Stimulated activated CD4-positive, alpha-beta T cell treated with anti-CD3 and anti-CD28 coated beads, TNF-alpha, amount 100 ng/mL, for 24 hours (primary cell): ENCODE measurements around the gene FRMPD1.

Experiments used
- DNase-seq, 3 experiments: peaks; one replicate each; pipeline ENCODE4 v3.0.0-alpha.2; 2020; ENCODE audit warnings: low read depth in 3 of 3

FRMPD1 gene

DNA sequence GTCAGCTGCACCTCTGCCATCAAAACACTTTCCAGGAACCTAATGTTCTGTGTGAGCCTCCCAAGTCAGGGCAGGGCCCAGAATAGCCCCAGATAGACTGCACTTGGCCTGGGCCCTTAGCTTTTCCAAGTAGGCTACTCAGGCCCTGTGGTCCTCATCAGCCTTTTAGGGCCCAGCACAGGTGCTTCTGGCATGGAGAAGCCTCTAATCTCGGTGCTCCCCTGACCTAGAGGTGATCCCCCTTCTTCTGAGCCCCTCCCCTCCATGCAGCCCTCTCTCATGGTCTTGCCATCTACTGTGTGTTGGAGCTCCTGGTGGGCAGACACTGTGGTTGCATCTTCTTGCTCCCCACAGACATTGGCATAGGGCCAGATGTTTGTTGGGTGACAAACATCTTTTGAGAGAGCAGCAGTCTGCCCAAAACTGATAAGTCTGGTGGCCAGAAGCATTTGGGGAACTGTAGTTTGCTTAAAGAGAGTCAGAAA, 28.1 kb downstream of the FRMPD1 start:
- no peak for DNase-seq

DNA sequence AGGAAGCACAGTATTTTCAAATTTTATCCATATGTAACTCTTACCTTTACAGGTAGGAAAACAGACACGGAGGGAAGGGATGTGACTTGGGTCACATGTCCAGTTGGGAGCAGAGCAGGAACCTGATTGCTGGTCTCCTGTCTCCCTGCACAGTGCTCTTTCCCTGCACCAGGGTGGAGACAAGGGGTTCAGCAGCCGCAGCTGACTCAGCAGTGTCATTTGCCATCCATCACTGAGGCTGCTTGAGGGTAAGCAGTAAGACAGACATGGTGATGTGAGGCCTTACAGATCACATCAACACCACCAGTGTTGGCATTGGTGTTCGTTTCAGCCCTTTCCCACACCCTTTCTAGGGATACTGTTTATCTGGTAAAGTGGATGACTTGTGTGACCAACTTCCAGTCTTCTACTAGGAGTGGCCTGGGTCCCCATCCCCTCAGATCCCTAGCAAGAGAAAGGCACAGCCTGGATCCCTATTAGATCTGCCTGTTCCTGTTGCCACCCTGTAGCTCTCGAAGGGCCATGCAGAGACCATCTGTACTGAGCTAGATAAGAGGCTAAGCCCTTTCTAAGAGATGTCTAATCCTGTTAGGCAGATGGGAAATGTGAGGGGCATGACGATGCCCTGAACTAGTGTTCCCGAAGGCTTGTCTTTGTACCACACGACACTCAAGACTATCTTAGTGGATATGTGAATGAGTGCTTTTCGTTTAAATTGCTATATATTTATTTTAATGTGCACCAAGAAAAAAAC, 29.1 kb downstream of the FRMPD1 start:
- DNase-seq = no peak

DNA sequence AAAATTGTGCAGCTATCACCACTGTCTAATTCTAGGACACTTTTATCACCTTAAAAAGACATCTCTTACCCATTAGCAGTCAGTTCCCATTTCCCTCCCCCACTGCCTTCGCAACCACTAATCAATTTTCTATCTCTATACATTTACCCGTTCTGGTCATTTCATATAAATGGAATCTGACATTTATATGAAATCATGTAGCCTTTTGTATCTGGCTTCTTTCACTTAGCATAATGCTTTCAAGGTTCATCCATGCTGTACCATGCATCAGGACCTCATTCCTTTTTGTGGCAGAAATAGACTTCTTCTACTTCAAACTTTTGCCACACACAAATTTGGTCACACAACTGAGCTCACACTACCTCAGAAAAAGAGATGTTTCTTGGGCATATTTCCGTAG, 32.2 kb downstream of the FRMPD1 start:
- DNase-seq = no peak

DNA sequence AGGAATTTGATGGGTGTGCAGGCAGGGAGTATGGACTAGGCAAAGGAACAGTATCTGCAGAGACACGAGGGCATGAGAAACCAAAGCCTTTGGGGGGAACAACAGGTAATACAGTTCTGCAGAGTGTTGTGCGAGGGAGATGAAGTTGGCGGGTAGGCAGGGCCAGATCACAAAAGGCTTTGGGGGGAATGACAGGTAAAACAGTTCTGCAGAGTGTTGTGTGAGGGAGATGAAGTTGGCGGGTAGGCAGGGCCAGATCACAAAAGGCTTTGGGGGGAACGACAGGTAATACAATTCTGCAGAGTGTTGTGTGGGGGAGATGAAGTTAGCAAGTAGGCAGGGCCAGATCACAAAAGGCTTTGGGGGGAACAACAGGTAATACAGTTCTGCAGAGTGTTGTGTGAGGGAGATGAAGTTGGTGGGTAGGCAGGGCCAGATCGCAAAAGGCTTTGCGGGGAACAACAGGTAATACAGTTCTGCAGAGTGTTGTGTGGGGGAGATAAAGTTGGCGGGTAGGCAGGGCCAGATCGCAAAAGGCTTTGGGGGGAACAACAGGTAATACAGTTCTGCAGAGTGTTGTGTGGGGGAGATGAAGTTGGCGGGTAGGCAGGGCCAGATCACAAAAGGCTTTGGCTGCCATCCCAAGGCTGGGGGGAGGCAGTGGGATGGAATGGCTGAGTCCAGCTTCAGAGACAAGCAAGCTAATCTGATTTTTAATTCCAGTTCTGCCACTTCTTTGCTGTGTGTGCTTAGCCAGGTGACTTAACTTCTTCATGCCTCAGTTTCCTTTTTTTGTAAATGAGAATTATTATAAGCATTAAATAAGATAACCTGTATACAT, 33.0 kb downstream of the FRMPD1 start:
- DNase-seq = no peak

DNA sequence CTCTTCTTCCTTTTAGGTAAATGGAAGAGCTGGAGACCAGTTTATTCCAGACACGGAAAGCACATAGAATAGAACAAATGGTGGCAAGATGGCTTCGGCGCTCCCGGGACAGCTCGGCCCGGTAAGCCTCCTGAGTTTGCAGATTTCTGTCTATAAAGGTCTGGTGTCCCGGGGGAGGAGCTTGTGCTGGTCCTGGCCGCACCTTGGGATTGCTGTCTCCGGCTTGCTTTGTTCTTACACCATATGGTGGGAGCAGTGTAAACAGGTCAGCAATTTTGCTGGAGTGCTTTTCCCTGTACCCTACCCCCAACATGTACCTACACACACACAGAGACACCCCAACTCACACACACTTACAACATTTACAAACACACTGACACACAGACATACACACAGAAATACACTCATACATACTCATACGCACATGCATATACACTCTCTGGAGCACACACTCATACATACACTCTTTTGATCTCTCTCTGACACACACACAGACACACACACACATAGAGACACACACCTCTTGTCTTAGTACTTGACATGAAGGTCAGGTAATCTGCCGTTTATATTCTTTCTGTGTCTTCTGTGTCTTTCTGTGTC, 42.0 kb downstream of the FRMPD1 start:
- DNase-seq = no peak

DNA sequence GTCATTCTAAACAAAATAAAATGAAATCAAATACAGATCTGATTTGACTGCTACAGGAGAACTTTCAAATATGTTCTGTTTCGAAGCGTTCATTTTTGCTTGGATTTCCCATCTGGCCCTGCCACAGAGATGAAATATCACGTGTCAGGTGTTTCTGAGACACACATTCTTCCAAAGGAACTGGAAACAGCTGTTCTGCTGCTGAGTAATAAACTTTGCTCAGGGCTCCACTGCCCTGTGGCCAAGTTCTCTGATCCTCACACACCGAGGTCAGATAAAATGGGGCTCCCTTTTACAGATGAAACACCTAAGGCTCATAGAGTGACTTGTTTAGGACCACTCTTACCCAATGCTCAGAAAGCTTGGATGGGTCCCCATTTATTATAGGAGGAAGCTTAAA, 42.5 kb downstream of the FRMPD1 start:
- DNase-seq = no peak

DNA sequence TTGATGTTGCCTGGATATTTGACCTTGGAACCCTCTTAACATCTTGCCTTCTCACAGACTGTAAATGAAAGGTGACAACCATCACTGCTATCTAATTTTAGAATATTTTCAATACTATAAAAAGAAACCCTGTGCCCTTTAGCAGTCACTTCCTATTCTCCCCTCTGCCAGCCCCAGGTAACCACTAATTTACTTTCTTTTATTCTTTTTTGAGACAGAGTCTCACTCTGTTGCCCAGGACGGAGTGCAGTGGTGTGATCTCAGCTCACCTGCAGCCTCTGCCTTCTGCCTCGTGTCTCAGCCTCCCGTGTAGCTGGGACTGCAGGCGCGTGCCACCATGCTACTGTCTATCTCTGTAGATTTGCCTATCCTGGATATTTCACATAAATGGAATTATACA, 43.6 kb downstream of the FRMPD1 start:
- DNase-seq = no peak

DNA sequence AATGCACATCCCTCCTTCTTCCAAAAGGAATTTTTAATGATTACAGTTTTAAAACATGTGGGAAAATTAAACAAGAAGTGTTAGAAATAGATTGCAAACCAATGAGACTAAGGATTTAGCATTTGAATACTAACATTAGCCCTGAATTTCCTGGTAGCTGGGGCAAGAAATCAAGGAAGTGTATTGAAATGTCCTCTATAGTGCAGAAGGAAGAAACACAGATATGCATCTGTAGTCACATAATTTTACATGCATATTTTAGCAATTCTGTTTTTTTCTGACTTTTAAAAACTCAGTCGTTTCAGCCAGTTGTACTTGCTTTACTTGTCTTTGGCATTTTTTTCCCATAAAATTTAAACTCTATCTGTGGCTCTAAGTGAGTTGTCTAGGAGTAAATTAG, 45.8 kb downstream of the FRMPD1 start:
- no peak for DNase-seq

DNA sequence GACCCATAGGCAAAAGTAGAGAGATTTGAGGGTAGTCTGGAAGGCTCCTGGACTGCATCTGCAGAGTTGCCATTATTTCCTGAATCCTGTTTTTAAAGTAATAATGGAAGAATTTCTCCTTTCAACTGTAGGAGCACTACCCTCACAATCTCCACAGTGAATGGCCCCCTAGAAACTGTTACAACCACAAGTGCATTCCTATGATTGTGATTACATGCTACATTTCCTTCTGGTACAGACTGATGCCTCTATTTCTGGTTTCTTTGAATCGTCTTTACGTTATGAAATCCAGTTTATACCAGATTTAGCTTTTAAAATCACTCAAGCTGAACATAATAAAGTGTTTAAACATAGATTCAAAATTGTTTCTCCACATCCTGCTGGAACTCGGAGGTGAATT, 49.4 kb downstream of the FRMPD1 start:
- DNase-seq = no peak

DNA sequence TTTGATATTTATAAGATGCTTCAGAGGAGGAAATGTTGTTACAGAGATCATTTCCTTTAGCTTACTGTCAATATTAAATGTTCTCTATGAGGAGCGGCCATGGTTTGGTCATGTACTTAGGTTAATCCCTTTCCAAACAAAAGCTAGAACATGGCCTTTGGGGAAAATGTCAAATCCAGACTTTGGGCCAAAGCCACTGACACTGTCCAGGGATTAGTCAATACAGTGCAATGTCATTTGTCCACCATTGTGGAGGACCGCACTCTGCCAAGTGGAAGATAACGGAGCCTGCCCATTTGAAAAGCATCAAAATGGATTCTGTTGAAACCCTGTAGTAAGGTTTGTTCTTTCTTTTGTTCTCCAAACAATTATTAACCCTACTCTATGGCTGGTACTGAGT, 50.1 kb downstream of the FRMPD1 start:
- DNase-seq = no peak

DNA sequence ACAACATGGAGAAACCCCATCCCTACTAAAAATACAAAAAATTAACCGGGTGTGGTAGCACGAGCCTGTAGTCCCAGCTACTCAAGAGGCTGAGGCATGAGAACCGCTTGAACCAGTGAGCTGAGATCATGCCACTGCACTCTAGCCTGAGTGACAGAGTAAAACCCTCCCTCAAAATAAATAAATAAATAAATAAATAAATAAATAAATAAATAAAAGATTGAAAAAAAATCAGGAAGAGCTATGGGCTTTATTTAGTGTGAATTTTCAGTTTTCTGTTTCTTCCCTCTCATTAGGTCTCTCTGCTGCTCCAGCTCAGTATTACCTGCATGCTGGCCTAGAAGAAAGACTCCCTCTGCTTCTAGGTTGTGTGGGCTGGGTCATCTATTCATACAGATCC, 55.0 kb downstream of the FRMPD1 start:
- no peak for DNase-seq

DNA sequence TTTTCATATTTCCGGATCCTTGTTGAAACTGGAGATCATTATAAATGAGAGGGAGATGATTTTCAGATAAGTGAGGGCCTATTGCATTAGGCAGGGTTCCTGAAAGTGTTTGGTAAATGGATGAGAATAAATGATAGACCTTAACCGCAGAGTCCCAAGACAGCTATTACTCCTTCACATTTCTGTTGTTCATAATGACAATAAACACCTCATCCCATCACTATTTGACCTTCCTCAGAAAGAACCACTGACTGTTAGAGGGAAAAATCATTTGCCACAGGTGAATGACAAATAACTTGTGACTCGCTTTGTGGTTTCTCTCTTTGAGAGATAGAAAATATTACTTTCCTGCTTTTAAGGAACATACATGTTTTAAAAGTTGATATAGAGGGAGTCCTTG, 55.5 kb downstream of the FRMPD1 start:
- DNase-seq = no peak

DNA sequence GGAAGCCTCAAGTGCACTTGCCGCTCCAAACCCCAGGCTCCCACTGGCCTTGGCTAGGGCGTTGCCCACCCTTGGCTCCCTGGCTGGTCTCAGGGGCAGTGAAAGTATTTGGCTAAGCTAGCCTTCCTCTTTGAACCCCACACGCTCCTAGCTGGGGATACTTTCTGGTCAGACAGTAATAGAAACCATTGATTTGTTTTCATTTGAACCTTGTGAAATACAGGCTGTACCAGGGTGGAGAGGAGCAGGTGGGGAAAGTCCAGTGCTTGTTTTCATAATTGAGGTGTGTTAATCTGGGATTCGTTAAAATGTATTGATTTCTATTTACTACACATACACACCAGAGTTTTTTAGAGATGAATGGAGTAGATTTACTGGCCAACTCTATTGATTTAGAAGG, 57.0 kb downstream of the FRMPD1 start:
- no peak for DNase-seq

DNA sequence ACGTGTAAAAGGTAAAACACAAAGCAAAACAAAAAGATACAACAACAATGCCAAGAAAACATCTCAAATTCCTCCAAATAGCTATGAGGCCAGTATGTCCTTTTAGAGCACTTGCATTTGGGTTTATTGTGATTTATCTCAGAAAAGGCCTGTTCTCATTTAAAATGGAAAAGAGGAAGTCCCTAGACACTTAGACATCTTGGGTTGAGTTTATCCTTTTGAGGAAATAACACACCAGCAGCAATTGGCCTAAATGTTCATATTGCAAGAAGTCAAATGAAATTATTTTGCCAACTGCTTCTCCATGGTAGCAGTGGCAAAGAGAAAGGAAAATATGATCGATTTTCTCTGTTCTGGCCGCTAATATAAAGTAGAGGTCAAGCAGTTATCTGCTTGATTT, 59.3 kb downstream of the FRMPD1 start:
- no peak for DNase-seq

DNA sequence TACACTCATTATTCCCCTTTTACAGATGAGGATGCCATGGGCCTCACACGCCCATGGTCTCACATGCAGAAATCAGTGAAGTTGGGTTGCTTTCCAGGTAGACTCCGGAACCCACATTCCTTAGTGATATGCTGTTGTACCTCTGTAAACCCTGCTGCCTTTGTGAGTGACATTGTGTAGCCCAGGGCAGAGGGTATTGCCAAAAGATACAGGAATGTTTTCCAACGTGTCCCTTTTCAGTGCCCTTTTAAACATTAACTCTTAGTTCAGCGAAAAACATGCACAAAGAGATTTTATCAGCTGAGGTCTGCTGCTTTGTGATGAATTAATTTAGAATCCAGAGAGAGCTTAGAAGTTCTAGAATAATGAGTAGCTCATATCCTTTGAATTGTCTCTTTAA, 64.5 kb downstream of the FRMPD1 start:
- DNase-seq = no peak

DNA sequence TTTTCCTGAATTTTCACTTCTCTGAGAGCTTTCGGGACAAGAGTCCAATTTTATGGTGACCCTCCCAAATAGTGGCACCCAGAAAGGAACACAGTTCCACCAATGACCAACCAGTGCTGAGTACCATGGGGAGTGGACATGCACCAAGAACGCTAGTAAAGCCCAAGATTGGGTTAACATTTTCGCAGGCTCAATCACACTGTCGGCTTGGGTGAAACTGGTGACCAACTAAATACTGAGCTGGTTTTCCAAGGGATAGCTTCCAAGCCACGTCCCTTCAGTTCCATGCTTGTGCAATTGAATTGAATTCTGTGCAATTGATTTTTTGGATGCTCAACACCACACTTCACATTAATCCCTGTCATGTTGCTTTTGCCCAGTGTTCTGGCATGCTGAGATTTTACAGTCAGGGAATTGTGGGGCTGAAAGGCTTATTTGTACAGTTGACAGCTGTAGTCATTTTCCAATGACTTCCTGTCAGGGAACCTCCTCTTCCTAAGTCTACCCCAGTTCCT, 65.3 kb downstream of the FRMPD1 start:
- no peak for DNase-seq

DNA sequence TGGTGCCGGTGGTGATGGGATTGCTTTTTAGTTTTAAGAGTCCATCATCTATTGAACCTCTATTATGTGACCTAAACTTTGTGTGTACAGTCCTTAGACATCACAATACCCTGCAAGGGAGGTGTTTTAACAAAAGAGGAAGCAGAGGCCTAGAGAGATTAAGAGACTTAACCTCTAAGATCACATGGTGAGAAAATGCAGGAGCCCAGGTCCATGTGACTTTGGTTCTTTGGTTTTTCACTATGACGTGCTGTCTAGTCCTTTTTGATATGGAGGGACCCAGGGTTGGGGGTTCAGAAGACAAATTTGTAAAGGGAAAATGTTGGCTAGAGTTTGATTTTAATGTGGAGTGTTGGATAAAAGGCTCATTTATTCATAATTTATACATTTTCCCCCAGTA, 68.8 kb downstream of the FRMPD1 start:
- DNase-seq = no peak

DNA sequence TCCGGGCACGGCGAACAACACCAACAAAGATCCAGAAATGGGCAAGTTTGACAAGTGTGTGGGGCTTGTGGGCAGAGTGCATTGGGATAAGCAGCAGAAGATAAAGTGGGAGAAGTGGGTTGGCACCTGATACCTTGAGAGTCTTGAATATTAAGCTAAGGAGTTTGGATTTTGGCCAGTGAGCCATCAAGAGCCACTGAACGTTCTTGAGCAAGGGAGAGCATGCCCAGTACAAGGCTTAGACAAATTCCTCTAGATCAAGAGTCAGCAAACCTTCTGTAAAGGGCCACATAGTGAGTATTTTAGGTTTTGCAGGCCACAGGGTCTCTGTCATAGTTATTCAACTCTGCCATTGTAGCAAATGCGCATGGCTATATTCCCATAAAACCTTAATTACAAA, 76.3 kb downstream of the FRMPD1 start:
- no peak for DNase-seq

DNA sequence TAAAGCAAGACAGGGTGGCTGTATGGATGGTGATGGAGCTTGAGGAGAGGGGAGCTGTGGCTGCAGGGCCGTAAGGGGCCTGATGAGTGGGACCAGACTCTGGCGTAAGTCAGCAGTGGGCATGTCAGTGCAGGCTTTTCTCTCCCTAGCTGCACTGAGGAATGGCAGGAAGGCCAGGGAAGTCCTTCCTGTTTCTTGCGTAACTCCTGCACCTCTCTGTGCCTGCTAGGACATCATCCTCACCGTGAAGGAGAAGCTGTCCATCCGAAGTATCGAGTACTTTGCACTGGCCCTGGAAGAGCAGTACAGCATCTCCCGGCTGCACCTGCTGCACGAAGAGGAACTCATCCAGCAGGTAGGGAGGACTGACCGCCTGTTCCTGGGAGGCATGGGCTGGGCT, 78.7 kb downstream of the FRMPD1 start:
- DNase-seq = no peak

DNA sequence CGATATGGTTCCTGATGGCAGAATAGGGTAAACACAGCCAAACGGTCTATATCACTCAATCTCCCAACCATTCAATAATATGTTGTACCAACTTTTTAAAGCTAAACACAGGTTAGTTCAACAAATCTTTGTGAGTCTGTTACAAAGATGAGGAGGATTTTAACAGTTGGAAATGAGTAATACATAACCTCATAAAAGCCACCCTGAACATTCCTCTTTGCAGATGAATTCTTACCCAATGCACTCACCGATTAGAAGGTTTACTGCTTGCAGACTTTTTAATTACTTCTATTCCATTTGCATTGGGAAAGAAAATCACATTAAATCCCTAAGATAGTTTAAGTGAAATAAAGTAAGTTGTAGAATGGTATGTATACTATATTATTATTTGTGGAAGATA, 79.5 kb downstream of the FRMPD1 start:
- no peak for DNase-seq

DNA sequence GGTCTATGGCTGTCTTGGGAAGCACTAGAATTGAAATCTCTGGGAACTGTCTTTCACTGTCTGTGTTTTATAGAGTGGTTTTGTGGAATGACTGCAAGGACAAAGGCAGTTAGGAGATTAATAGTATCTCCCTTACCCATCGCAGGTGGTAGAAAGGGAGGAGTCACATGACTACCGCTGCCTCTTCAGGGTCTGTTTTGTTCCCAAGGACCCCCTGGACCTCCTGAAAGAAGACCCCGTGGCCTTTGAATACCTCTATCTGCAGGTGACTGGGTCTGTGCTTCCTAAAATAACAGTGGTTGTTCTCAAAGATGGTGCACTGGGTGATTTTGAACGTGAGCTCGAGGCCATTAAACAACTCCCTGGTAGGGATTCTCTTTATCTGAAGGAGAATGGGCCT, 80.1 kb downstream of the FRMPD1 start:
- DNase-seq = no peak

DNA sequence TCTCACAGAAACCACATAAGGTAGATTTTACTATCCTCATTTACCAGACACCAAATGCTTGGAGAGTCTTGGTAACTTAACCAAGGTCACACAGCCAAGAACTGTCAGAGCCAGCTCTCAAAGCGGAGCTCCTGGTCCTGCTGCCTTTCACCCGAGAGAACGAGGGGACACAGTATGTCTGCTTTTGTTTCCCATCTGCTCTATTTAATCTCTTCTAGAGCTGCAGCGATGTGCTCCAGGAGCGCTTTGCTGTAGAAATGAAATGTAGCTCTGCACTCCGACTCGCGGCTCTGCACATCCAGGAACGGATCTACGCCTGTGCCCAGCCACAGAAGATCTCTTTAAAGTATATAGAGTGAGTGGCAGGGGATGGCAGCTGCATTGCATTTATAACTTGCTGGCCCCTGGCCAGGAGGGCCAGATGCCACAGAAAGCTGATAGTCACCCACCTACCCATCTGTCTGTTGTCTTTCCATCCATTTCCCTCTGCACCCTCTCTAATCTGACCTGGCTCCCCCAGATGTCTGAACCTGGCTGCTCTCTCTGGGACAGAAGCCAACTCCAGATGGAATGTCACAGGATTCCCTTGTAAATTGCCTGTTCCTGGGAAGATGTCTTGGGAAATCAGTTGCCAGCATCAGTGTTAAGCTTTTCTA, 81.5 kb downstream of the FRMPD1 start:
- DNase-seq = no peak
